ENCODE data around the gene FYB2.

FYB2 gene

DNA sequence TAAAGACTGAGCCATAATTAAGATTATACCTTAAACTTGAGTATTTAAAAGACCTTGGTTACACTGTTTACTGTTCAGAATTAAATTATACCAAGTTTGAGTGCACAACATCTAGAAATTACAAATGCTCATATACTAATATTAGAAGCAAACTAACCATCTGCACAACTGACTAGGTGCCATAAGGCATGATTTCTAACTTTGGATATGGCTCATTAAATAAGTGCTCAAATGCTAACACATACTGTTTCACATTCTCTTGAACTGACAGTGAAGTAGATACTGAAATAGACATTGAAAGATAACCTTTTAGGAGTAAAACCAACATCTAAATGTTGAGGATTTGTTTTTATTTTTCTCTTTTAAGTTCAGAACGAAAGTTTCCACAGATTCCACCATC is 100.0 kb downstream of the FYB2 start:
- no peaks in the 10 kb centered on the region for H3K27me3 Mint-ChIP-seq (ENCODE audit: low read depth)
- H3K4me3 Mint-ChIP-seq: no peak overlapping the region
- TF ChIP-seq CTCF (IDR thresholded peaks at IDR 0.05; ENCODE audit: unreplicated experiment in 3 of 3): no peak
- no peaks in the 10 kb centered on the region for H3K36me3 Mint-ChIP-seq (ENCODE audit: low read depth)
- H3K27ac Mint-ChIP-seq: no peak overlapping the region
- no peaks in the 10 kb centered on the region for H3K9me3 Mint-ChIP-seq
- H3K4me1 Mint-ChIP-seq: no peaks in the 10 kb centered on the region

GRCh38 chr1:56715156-56715555 is 104.0 kb downstream of the FYB2 start:
- no peak overlapping the region for H3K4me3 Mint-ChIP-seq
- H3K36me3 Mint-ChIP-seq (ENCODE audit: low read depth): no peaks in the 10 kb centered on the region
- H3K9me3 Mint-ChIP-seq: no peaks in the 10 kb centered on the region
- H3K4me1 Mint-ChIP-seq: no peaks in the 10 kb centered on the region
- no peak for TF ChIP-seq CTCF (IDR thresholded peaks at IDR 0.05; ENCODE audit: unreplicated experiment in 3 of 3)
- no peaks in the 10 kb centered on the region for H3K27me3 Mint-ChIP-seq (ENCODE audit: low read depth)
- no peak overlapping the region for H3K27ac Mint-ChIP-seq

- H3K4me1 Mint-ChIP-seq: no peaks in the 10 kb centered on the region
- no peak for TF ChIP-seq CTCF (IDR thresholded peaks at IDR 0.05; ENCODE audit: unreplicated experiment in 3 of 3)
- no peaks in the 10 kb centered on the region for H3K36me3 Mint-ChIP-seq (ENCODE audit: low read depth)
- H3K9me3 Mint-ChIP-seq: no peaks in the 10 kb centered on the region
- no peak overlapping the region for H3K27ac Mint-ChIP-seq
- no peaks in the 10 kb centered on the region for H3K27me3 Mint-ChIP-seq (ENCODE audit: low read depth)
- no peak overlapping the region for H3K4me3 Mint-ChIP-seq
Measured at GRCh38 chr1:56713112-56713511, 106.1 kb downstream of the FYB2 start.

DNA sequence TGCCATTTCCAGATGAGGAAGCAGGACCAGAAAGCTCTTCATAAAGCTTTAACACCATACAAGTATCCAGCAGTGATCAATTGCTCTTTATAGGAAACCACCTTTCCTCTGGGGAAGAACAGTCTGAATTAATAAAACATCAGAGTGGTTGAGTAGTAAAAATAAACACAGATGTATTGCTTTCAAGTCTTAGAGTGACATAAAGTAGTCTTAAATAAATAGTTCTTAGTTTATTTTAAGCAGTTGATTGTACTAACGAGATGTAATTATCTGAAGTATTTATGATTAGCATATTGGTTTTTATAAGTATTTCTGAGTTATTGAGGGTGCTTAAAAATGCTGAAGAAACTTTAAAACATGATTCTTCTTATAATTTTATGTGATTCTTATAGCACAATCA is 107.1 kb downstream of the FYB2 start:
- H3K27ac Mint-ChIP-seq: no peak overlapping the region
- H3K36me3 Mint-ChIP-seq (ENCODE audit: low read depth): peaks cover 5% of the 10 kb centered on the region
- no peak for TF ChIP-seq CTCF (IDR thresholded peaks at IDR 0.05; ENCODE audit: unreplicated experiment in 3 of 3)
- no peak overlapping the region for H3K4me3 Mint-ChIP-seq
- no peaks in the 10 kb centered on the region for H3K9me3 Mint-ChIP-seq
- no peaks in the 10 kb centered on the region for H3K4me1 Mint-ChIP-seq
- H3K27me3 Mint-ChIP-seq (ENCODE audit: low read depth): no peaks in the 10 kb centered on the region

DNA sequence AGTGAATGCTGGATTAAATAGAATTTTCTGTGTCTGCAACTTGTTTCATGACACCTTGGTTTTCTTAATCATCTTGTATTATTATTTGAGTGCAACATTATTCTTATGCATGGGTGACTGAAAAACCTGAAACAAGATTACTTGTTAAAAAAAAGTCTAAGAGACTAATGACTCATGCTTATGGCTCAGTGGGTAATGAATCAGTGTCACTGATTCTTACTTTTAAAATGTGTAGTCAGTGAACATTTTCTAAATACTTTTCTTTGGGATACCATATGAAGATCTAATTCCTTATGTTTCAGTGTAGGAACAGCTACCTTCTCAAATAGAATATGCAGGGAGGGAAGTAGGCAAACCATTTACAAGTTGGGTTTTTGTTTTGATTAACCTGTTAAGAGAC is 108.6 kb downstream of the FYB2 start:
- TF ChIP-seq CTCF (IDR thresholded peaks at IDR 0.05; ENCODE audit: unreplicated experiment in 3 of 3): no peak
- no peak overlapping the region for H3K27ac Mint-ChIP-seq
- no peaks in the 10 kb centered on the region for H3K27me3 Mint-ChIP-seq (ENCODE audit: low read depth)
- H3K4me1 Mint-ChIP-seq: no peaks in the 10 kb centered on the region
- H3K36me3 Mint-ChIP-seq (ENCODE audit: low read depth): peaks cover 19% of the 10 kb centered on the region
- peaks cover 2% of the 10 kb centered on the region for H3K9me3 Mint-ChIP-seq
- no peak overlapping the region for H3K4me3 Mint-ChIP-seq

DNA sequence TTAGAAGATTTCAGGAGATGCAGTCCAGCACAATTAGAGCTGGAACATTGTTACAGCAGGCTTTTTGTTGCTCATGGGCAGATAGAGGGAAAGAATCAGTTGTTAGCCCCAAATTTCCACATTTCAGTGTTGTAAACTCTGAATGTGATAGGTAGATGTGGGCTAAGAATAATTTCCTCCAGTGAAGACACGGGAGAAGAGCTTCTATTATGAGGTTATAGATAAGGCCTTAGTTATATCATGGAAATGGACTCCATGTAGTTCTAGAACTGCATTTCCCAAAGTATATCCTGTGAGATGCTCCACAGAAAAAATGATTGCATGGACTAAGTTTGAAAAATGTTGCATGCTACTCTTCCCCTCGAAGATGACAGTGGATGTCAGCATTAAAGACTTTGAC is 109.2 kb downstream of the FYB2 start:
- TF ChIP-seq CTCF (IDR thresholded peaks at IDR 0.05; ENCODE audit: unreplicated experiment in 3 of 3): no peak
- H3K9me3 Mint-ChIP-seq: peaks cover 2% of the 10 kb centered on the region
- no peaks in the 10 kb centered on the region for H3K4me1 Mint-ChIP-seq
- no peak overlapping the region for H3K4me3 Mint-ChIP-seq
- no peak overlapping the region for H3K27ac Mint-ChIP-seq
- H3K36me3 Mint-ChIP-seq (ENCODE audit: low read depth): peaks cover 22% of the 10 kb centered on the region
- H3K27me3 Mint-ChIP-seq (ENCODE audit: low read depth): no peaks in the 10 kb centered on the region
